Astrocyte (in vitro differentiated cells and primary cell): ENCODE results near the gene CCDC85B. TPM values are rescaled to one million over a fixed set of nuclear protein-coding genes. Genes with fewer than 3 reads are reported as not detected.
A peak's percentile ranks its signal among the peaks of the same experiment; 100 is the strongest.

Source experiments
- DNase-seq: peaks from one replicate; pipeline ENCODE4 v3.0.0-alpha.2; 2010; ENCODE audit warnings: low read depth
- FAIRE-seq: peaks from 2 replicates; lab custom pipeline; 2011; peaks lifted over from hg19 to GRCh38; lab: Jason Lieb, UNC
- H2AFZ ChIP-seq: 2 replicates; pipeline ENCODE4 v1.6.0; 2012; ENCODE audit warnings: low read depth, low read length, inconsistent platforms
- H3K27ac ChIP-seq: 2 replicates; pipeline ENCODE4 v1.5.1; 2011; ENCODE audit warnings: low read depth, low read length, inconsistent platforms
- H3K27me3 ChIP-seq: 2 replicates; pipeline ENCODE4 v1.6.0; 2011; ENCODE audit warnings: low read length, inconsistent platforms; ENCODE audit not compliant: insufficient read depth
- H3K36me3 ChIP-seq: 2 replicates; pipeline ENCODE4 v1.5.1; 2011; ENCODE audit warnings: low read length, inconsistent platforms; ENCODE audit not compliant: insufficient read depth
- H3K4me1 ChIP-seq: 2 replicates; pipeline ENCODE4 v1.5.1; 2011; ENCODE audit warnings: low read length, inconsistent platforms; ENCODE audit not compliant: insufficient read depth
- H3K4me2 ChIP-seq: 2 replicates; pipeline ENCODE4 v1.6.0; 2012; ENCODE audit warnings: low read length, inconsistent platforms
- H3K4me3 ChIP-seq: 2 replicates; pipeline ENCODE4 v1.5.1; 2011; ENCODE audit warnings: low read depth, mild to moderate bottlenecking, low read length, inconsistent platforms; ENCODE audit not compliant: insufficient read depth
- H3K79me2 ChIP-seq: 2 replicates; pipeline ENCODE4 v1.6.0; 2012; ENCODE audit warnings: mild to moderate bottlenecking, low read length, inconsistent platforms; ENCODE audit not compliant: insufficient read depth
- H3K9ac ChIP-seq: 2 replicates; pipeline ENCODE4 v1.6.0; 2012; ENCODE audit warnings: mild to moderate bottlenecking, low read length, inconsistent platforms
- H3K9me3 ChIP-seq: 2 replicates; pipeline ENCODE4 v1.5.1; 2012; ENCODE audit warnings: low read depth, mild to moderate bottlenecking, low read length, inconsistent platforms; ENCODE audit not compliant: insufficient read depth
- H4K20me1 ChIP-seq: 2 replicates; pipeline ENCODE4 v1.6.0; 2012; ENCODE audit warnings: low read length, inconsistent platforms; ENCODE audit not compliant: insufficient read depth
- H3K27ac Mint-ChIP-seq: one replicate; pipeline ENCODE4 v1.8.0; 2021; ENCODE audit warnings: mild to moderate bottlenecking, mixed read lengths; ENCODE audit not compliant: unreplicated experiment
- H3K27me3 Mint-ChIP-seq: one replicate; pipeline ENCODE4 v1.8.0; 2021; ENCODE audit warnings: low read depth, mixed read lengths; ENCODE audit not compliant: unreplicated experiment
- H3K36me3 Mint-ChIP-seq: one replicate; pipeline ENCODE4 v1.8.0; 2021; ENCODE audit warnings: low read depth, mixed read lengths; ENCODE audit not compliant: unreplicated experiment
- H3K4me1 Mint-ChIP-seq: one replicate; pipeline ENCODE4 v1.8.0; 2021; ENCODE audit warnings: low read depth, mixed read lengths; ENCODE audit not compliant: unreplicated experiment
- H3K4me3 Mint-ChIP-seq: one replicate; pipeline ENCODE4 v1.8.0; 2021; ENCODE audit warnings: mild to moderate bottlenecking, moderate library complexity, mixed read lengths; ENCODE audit not compliant: unreplicated experiment
- H3K9me3 Mint-ChIP-seq: one replicate; pipeline ENCODE4 v1.8.0; 2021; ENCODE audit warnings: mild to moderate bottlenecking, mixed read lengths; ENCODE audit not compliant: unreplicated experiment
- CTCF ChIP-seq: IDR thresholded peaks from 2 replicates; pipeline ENCODE4 v1.5.1; 2011; ENCODE audit warnings: low read depth, mild to moderate bottlenecking, inconsistent platforms, low read length, moderate library complexity; ENCODE audit not compliant: insufficient read depth
- EZH2 ChIP-seq: IDR thresholded peaks from 2 replicates; pipeline ENCODE4 v1.6.1; 2012; ENCODE audit warnings: mild to moderate bottlenecking, low read length, inconsistent platforms; ENCODE audit not compliant: insufficient read depth
- total RNA-seq: library from RNA; stranded (reverse); gene quantifications from 2 replicates; pipeline ENCODE4 v1.2.1, GENCODE V29; 2021

Gene CCDC85B
- total RNA-seq, 1 donor from 2014 or later = 31.4 TPM

GRCh38 chr11:65880844-65881421 is 9.5 kb upstream of the CCDC85B start:
- no peak overlapping the region for H3K4me3 ChIP-seq
- peaks cover 14% of the 10 kb centered on the region for H3K36me3 Mint-ChIP-seq
- H3K27ac ChIP-seq = no peak overlapping the region
- peaks cover 16% of the 10 kb centered on the region for H3K4me1 ChIP-seq
- DNase-seq (no peak), FAIRE-seq (no peak)
- peaks cover 13% of the 10 kb centered on the region for H3K79me2 ChIP-seq
- TF ChIP-seq EZH2 (no peak), CTCF (no peak)
- peak overlapping the region; percentile 39 for H3K4me2 ChIP-seq
- H3K27me3 Mint-ChIP-seq = no peaks in the 10 kb centered on the region
- H2AFZ ChIP-seq = no peak overlapping the region
- no peak overlapping the region for H3K9ac ChIP-seq
- H3K9me3 ChIP-seq = no peaks in the 10 kb centered on the region
- H3K4me1 Mint-ChIP-seq = peaks cover 4% of the 10 kb centered on the region
- H3K36me3 ChIP-seq = peaks cover 14% of the 10 kb centered on the region
- H4K20me1 ChIP-seq = peaks cover 25% of the 10 kb centered on the region
- H3K27ac Mint-ChIP-seq = no peak overlapping the region
- H3K9me3 Mint-ChIP-seq = no peaks in the 10 kb centered on the region
- no peak overlapping the region for H3K4me3 Mint-ChIP-seq
- no peaks in the 10 kb centered on the region for H3K27me3 ChIP-seq

- H3K79me2 ChIP-seq = peaks cover 28% of the 10 kb centered on the region
- no peak overlapping the region for H3K9ac ChIP-seq
- Mint-ChIP-seq H3K36me3 (peaks cover 14% of the 10 kb centered on the region), H3K4me1 (peaks cover 10% of the 10 kb centered on the region), H3K9me3 (no peaks in the 10 kb centered on the region), H3K27ac (peak overlapping the region; percentile 34), H3K4me3 (peak overlapping the region; percentile 68), H3K27me3 (no peaks in the 10 kb centered on the region)
- H3K4me2 ChIP-seq = no peak overlapping the region
- no peak overlapping the region for H3K27ac ChIP-seq
- no peaks in the 10 kb centered on the region for H3K9me3 ChIP-seq
- TF ChIP-seq EZH2 (no peak), CTCF (no peak)
- DNase-seq (no peak), FAIRE-seq (no peak)
- peaks cover 14% of the 10 kb centered on the region for H3K36me3 ChIP-seq
- peaks cover 36% of the 10 kb centered on the region for H4K20me1 ChIP-seq
- H2AFZ ChIP-seq = no peak overlapping the region
- peaks cover 24% of the 10 kb centered on the region for H3K4me1 ChIP-seq
- H3K27me3 ChIP-seq = no peaks in the 10 kb centered on the region
- no peak overlapping the region for H3K4me3 ChIP-seq
Observed at GRCh38 chr11:65882120-65883057, 8.1 kb upstream of the CCDC85B start.
